HG03575 (cell line): ENCODE measurements around the gene FAM118A.
"Not testable (repeated sequence)": the region's sequence is repeated elsewhere in the genome, so short reads cannot be mapped to it uniquely, and the experiment has no call there.

ENCODE experiments used
- ATAC-seq: cut with Tn5 transposase; IDR thresholded peaks from one replicate; pipeline ENCODE4 v1.9.1; 2021; ENCODE audit not compliant: unreplicated experiment, insufficient number of reproducible peaks, low FRiP score; ENCODE audit errors: extremely low read depth

Gene FAM118A

GRCh38 chr22:45349916-45350315, 40.2 kb downstream of the FAM118A start:
- ATAC-seq = no peak

- ATAC-seq = no peak
Measured at GRCh38 chr22:45351956-45352355, 42.2 kb downstream of the FAM118A start.

- not testable (repeated sequence) for ATAC-seq
Measured at GRCh38 chr22:45352757-45353156, 43.0 kb downstream of the FAM118A start.

GRCh38 chr22:45353786-45354185, 44.1 kb downstream of the FAM118A start:
- ATAC-seq = no peak

GRCh38 chr22:45357490-45357889, 47.8 kb downstream of the FAM118A start:
- ATAC-seq = no peak

GRCh38 chr22:45358127-45358526, 48.4 kb downstream of the FAM118A start:
- ATAC-seq = no peak

GRCh38 chr22:45359627-45360026, 49.9 kb downstream of the FAM118A start:
- no peak for ATAC-seq

GRCh38 chr22:45366713-45367112, 57.0 kb downstream of the FAM118A start:
- ATAC-seq = no peak

GRCh38 chr22:45373592-45373991, 63.9 kb downstream of the FAM118A start:
- not testable (repeated sequence) for ATAC-seq

- ATAC-seq = no peak
Measured at GRCh38 chr22:45376009-45376408, 66.3 kb downstream of the FAM118A start.

GRCh38 chr22:45376703-45377102, 67.0 kb downstream of the FAM118A start:
- no peak for ATAC-seq

- ATAC-seq = no peak
Measured at GRCh38 chr22:45381348-45381747, 71.6 kb downstream of the FAM118A start.

GRCh38 chr22:45389546-45389945, 79.8 kb downstream of the FAM118A start:
- no peak for ATAC-seq
